Right renal cortex interstitium (tissue), 3 donors: ENCODE measurements around the gene PFN1. TPM values are rescaled to one million over a fixed set of nuclear protein-coding genes. Genes with fewer than 3 reads are reported as not detected.

Experiments
- DNase-seq, 3 donors: peaks; one replicate each; pipeline ENCODE4 v3.0.0-alpha.2; 2013; ENCODE audit warnings: low read depth in 3 of 3, low spot score in 2 of 3
- polyA plus RNA-seq, 3 donors: library from polyadenylated mRNA; unstranded; fragments of 120-200 nt; gene quantifications; one replicate each; pipeline ENCODE4 v1.2.1, GENCODE V29; 2013; ENCODE audit not compliant: insufficient read length in 3 of 3

PFN1 gene
- polyA plus RNA-seq, 3 donors = 296 to 397 (median 351) TPM

DNA sequence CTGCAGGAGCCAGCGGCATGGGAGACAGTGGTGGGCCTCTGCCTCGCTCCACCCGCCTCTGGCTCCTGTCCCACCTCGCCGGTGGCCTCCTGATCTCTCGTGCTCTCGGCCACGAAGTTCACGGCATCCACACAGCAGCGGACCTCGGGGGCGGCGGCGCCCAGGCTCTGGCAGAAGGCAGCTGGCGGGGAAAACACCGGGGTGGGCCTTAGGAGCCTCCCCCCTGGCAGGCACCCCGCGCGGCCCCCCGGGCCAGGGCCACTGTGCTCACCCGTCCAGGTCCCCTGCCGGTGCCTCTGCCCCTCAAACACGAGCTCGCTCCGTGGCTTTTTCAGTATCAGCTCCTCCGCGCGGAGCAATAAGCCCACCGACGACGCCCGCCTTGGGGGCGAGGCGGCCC is 49.4 kb downstream of the PFN1 start:
- no peak for DNase-seq

DNA sequence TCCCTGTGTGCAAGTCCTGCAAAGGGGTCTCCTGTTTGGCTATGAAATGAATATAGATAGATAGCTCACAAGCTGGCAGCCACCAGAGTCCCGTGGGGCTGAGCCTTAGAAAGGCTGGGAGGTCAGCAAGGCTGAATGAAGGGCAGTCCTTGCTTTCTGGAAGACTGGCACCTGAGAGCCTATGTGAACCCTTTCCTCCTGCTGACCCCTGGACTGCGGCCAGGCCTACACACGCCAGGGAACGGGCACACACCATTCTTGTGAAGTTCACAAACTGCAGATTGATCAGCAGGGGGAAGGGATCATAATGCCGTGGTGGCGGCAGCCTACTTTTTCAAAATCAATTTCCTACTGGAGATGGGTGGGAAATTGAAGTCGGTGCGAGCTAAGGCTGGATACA is 50.0 kb downstream of the PFN1 start:
- DNase-seq = no peak

GRCh38 chr17:4897785-4898184 is 50.5 kb downstream of the PFN1 start:
- no peak for DNase-seq

- DNase-seq = no peak
These were observed 51.1 kb downstream of the PFN1 start for GRCh38 chr17:4897198-4897687.

GRCh38 chr17:4896332-4897197 is 51.8 kb downstream of the PFN1 start:
- DNase-seq = no peak

DNA sequence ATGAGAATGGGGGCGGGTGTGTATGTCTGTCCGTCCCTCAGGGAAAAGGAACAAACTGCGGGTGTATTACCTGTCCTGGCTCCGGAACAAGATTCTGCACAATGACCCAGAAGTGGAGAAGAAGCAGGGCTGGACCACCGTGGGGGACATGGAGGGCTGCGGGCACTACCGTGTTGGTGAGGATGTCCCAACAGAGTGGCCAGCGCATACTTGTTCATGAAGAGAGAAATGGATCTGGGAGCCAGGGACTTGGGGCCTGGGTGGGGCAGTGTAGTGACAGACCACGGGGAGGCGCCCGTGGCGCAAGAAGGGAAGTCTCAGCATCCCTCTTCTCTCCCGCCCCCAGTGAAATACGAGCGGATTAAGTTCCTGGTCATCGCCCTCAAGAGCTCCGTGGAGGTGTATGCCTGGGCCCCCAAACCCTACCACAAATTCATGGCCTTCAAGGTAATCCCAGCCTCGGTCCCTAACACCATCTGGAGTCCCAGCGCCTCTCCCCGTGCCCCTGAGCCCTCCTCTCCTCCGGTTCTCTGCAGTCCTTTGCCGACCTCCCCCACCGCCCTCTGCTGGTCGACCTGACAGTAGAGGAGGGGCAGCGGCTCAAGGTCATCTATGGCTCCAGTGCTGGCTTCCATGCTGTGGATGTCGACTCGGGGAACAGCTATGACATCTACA is 52.5 kb downstream of the PFN1 start:
- no peak for DNase-seq

Other genes with a start within 250 kb of the PFN1 start
- 10 to 100 TPM; 34.8 to 39.2 (median 38.9) TPM for gene PELP1, start 244.4 kb downstream of the PFN1 start, polyA plus RNA-seq
- 10 to 100 TPM; 26.7 to 27.9 (median 26.7) TPM for gene ARRB2, start 237.9 kb downstream of the PFN1 start, polyA plus RNA-seq
- gene MED11, start 217.1 kb downstream of the PFN1 start, polyA plus RNA-seq = 10 to 100 TPM; 26.0 to 28.7 (median 28.0) TPM
- gene ZMYND15, start 208.7 kb downstream of the PFN1 start, polyA plus RNA-seq = under 1 TPM; 0.42 to 0.54 (median 0.47) TPM
- 10 to 100 TPM; 11.0 to 13.8 (median 11.5) TPM for gene CXCL16, start 208.6 kb downstream of the PFN1 start, polyA plus RNA-seq
- gene TM4SF5, start 176.6 kb downstream of the PFN1 start, polyA plus RNA-seq = 1 to 10 TPM in 2 of 3 donors, under 1 TPM in 1; 0.69 to 1.5 (median 1.4) TPM
- under 1 TPM; 0.33 to 0.61 (median 0.39) TPM for gene VMO1, start 162.2 kb downstream of the PFN1 start, polyA plus RNA-seq
- gene GLTPD2, start 159.6 kb downstream of the PFN1 start, polyA plus RNA-seq = 1 to 10 TPM; 3.8 to 5.4 (median 4.1) TPM
- gene PSMB6, start 152.4 kb downstream of the PFN1 start, polyA plus RNA-seq = 100 to 1,000 TPM; 135 to 147 (median 142) TPM
- gene PLD2, start 141.4 kb downstream of the PFN1 start, polyA plus RNA-seq = 10 to 100 TPM; 30.7 to 35.9 (median 31.9) TPM
- gene MINK1, start 115.2 kb downstream of the PFN1 start, polyA plus RNA-seq = 10 to 100 TPM; 51.6 to 60.6 (median 52.2) TPM
- gene C17orf107, start 49.0 kb downstream of the PFN1 start, polyA plus RNA-seq = 1 to 10 TPM; 1.2 to 1.4 (median 1.2) TPM
- gene CHRNE, start 45.4 kb downstream of the PFN1 start, polyA plus RNA-seq = 1 to 10 TPM; 1.0 to 1.4 (median 1.1) TPM
- gene GP1BA, start 16.3 kb downstream of the PFN1 start, polyA plus RNA-seq = 1 to 10 TPM; 1.6 to 2.9 (median 2.4) TPM
- gene SLC25A11, start 8.5 kb downstream of the PFN1 start, polyA plus RNA-seq = 10 to 100 TPM; 66.8 to 79.5 (median 71.7) TPM
- gene RNF167, start 8.3 kb downstream of the PFN1 start, polyA plus RNA-seq = 100 to 1,000 TPM; 136 to 139 (median 137) TPM
- gene ENO3, start 2.6 kb upstream of the PFN1 start, polyA plus RNA-seq = 10 to 100 TPM; 16.0 to 22.9 (median 16.7) TPM
- gene SPAG7, start 19.3 kb upstream of the PFN1 start, polyA plus RNA-seq = 100 to 1,000 TPM; 103 to 107 (median 104) TPM
- 10 to 100 TPM; 18.9 to 22.5 (median 22.3) TPM for gene CAMTA2, start 39.1 kb upstream of the PFN1 start, polyA plus RNA-seq
- gene INCA1, start 49.0 kb upstream of the PFN1 start, polyA plus RNA-seq = 1 to 10 TPM; 6.0 to 7.8 (median 6.6) TPM
- gene KIF1C, start 49.4 kb upstream of the PFN1 start, polyA plus RNA-seq = 10 to 100 TPM; 76.2 to 94.4 (median 92.0) TPM
- gene SLC52A1, start 86.9 kb upstream of the PFN1 start, polyA plus RNA-seq = under 1 TPM; 0.15 to 0.25 (median 0.19) TPM
- gene ZFP3, start 129.9 kb upstream of the PFN1 start, polyA plus RNA-seq = 10 to 100 TPM; 14.1 to 16.1 (median 15.2) TPM
- gene ZNF232, start 163.3 kb upstream of the PFN1 start, polyA plus RNA-seq = 10 to 100 TPM; 21.1 to 25.2 (median 21.5) TPM
- gene USP6, start 167.5 kb upstream of the PFN1 start, polyA plus RNA-seq = 1 to 10 TPM; 2.0 to 2.8 (median 2.8) TPM
- 10 to 100 TPM; 19.0 to 20.4 (median 20.2) TPM for gene ZNF594, start 243.3 kb upstream of the PFN1 start, polyA plus RNA-seq